ENCODE results near the gene SPAG16.

DNA sequence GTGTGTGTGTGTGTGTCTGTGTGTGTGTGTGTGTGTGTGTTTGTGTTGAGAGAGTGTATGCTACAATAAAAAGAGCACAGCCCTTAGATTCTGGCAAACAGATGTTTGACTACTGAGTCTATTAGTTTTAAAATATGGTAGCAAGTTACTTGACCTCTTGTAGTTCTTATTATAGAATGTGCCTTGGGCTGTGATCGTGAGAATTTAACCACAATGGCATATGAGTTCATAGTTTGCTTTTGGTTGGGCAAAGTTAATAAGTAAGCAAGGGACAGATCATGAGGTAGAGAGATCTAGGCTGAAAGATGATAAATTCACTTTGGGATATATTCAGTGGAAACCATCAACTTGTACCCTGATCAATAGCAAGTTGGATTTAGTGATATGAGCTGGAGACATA is 792.3 kb downstream of the SPAG16 start:
- TF ChIP-seq, protein P1, sequence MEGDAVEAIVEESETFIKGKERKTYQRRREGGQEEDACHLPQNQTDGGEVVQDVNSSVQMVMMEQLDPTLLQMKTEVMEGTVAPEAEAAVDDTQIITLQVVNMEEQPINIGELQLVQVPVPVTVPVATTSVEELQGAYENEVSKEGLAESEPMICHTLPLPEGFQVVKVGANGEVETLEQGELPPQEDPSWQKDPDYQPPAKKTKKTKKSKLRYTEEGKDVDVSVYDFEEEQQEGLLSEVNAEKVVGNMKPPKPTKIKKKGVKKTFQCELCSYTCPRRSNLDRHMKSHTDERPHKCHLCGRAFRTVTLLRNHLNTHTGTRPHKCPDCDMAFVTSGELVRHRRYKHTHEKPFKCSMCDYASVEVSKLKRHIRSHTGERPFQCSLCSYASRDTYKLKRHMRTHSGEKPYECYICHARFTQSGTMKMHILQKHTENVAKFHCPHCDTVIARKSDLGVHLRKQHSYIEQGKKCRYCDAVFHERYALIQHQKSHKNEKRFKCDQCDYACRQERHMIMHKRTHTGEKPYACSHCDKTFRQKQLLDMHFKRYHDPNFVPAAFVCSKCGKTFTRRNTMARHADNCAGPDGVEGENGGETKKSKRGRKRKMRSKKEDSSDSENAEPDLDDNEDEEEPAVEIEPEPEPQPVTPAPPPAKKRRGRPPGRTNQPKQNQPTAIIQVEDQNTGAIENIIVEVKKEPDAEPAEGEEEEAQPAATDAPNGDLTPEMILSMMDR (conservative IDR thresholded peaks at IDR 0.05; ENCODE audit: low read length) = no peak
- no peak for TF ChIP-seq EZH2phosphoT487 (IDR thresholded peaks at IDR 0.05; ENCODE audit: borderline replicate concordance)
